GM12801 (cell line): ENCODE data around the gene KRT83.

Experiments used
- CTCF ChIP-seq: IDR thresholded peaks from one replicate; pipeline ENCODE4 v1.5.1; 2011; ENCODE audit warnings: control low read depth; ENCODE audit not compliant: insufficient read length; ENCODE audit errors: extremely low read depth

Gene KRT83

GRCh38 chr12:52270541-52271070 lies 50.6 kb downstream of the KRT83 start:
- no peak for TF ChIP-seq CTCF

- TF ChIP-seq CTCF: no peak
These were observed 53.0 kb downstream of the KRT83 start for GRCh38 chr12:52268212-52268611.

GRCh38 chr12:52267699-52268098 lies 53.5 kb downstream of the KRT83 start:
- TF ChIP-seq CTCF: no peak

- TF ChIP-seq CTCF: no peak
These were observed 53.9 kb downstream of the KRT83 start for GRCh38 chr12:52267266-52267665.

- no peak for TF ChIP-seq CTCF
These were observed 54.7 kb downstream of the KRT83 start for GRCh38 chr12:52266514-52266913.

GRCh38 chr12:52264435-52264825 lies 56.8 kb downstream of the KRT83 start:
- no peak for TF ChIP-seq CTCF
